Stimulated activated CD4-positive, alpha-beta T cell treated with anti-CD3 and anti-CD28 coated beads, Interleukin-1b, Interleukin-23, amount 100 ng/mL, for 1 hour (primary cell): ENCODE data around the gene NMT2.
A peak's percentile ranks its signal among the peaks of the same experiment; 100 is the strongest.

Source experiments
- DNase-seq, 2 donors: peaks; one replicate each; pipeline ENCODE4 v3.0.0-alpha.2; 2020; ENCODE audit warnings: low read depth in 2 of 2

The NMT2 gene

DNA sequence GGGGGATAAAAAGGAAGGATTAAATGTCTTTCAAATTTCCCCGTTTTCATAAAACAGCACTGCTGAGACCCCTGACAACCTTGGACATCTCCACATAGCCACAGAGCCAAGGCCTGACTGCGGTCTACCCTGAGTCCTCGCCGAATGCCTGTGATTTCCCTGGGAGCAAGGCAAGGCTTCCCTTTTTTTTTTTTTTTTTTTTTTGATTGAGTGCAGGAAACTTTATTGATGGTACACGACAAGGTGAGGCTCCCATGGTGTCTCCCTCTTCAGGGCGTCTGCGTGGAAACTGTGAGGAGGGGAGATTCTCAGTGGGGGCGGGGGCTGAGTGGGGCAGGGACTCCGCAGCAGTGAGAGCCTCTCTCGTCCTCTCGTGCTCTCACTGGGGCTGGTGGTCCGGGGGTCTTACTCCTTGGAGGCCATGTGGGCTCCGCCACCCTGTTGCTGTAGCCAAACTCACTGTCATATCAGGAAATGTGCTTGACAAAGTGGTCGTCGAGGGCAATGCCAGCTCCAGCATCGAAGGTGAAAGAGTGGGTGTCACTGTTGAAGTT lies 75.6 kb downstream of the NMT2 start:
- no peak for DNase-seq

DNA sequence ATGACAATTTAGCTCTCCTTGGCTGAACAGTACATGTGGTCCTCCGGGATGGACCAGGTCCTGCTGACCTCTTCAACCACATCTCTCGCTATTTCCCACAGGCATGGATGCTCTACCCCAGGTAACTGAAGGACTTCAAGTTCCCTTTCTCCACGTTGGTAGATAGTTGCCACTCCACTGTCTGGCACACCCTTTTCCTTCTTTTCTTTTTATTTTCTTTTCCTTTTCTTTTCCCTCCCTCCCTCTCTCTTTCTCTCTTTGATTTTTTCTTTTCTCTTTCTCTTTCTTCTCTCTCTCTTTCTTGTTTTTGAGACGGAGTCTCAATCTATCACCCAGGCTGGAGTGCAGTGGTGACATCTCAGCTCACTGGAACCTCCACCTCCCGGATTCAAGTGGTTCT lies 77.1 kb downstream of the NMT2 start:
- DNase-seq: no peak

DNA sequence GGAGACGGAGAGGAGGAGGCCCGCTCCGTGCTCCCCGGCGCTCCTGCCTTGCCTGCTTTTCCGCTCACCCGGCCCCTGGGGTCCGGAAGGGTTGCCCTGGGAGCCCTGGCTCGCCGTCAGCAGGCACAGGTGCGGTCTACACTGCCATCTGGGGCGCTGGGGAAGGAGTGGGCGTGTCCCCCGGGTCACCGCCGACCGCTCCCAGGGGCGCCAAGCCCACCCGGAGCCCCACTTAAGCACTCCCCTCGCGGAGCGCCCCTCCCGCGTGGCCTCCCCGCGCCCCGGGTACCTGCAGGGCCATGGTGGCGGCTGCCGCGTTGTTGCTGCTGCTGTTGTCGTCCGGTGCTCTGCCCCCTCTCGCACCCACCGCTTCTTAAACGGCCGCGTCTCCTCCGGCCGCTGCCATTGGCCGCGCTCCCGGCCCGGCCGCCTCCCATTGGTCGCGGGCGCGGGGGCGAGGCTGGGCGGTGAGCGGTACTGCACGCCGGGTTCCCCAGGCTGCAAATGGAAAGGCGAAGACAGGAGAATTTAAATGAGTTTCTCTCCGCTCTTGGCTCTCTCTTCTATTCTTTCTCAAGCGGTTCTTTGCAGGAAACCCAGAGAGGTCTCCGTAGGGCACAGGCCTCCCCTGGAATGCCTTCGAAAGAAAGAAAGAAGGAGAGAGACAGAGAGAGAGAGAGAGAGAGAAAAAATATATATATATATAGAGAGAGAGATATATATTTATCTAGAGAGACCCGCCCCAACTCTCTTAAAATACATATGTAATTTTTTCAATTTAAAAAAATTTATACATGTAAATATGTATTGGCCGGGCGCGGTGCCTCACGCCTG lies 79.8 kb downstream of the NMT2 start, which contains the start of gene ACBD7:
Gene ACBD7, minus strand, starts transcription at position 349 of the 834 bp plus-strand sequence. Its CDS starts 48 bp downstream, at position 301.
- DNase-seq: peak; percentile 33 to 60

DNA sequence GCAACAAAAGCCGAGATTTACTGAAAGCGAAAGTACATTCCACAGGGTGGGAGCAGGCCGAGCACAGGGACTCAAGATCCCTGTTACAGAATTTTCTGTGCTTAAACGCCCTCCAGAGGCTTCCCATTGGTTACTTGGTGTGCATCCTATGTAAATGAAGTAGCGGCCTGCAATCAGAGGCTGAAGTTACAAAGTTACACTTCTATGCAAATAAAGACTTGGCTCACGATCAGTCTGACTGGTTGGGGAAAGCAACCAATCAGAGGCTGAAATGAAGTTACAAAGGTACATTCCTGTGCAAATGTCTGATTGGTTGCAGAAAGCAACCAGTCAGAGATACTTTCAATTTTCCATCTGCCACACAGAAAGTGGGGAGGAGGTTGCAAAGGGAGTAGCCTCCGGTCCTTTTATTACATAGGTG lies 84.0 kb downstream of the NMT2 start:
- no peak for DNase-seq

DNA sequence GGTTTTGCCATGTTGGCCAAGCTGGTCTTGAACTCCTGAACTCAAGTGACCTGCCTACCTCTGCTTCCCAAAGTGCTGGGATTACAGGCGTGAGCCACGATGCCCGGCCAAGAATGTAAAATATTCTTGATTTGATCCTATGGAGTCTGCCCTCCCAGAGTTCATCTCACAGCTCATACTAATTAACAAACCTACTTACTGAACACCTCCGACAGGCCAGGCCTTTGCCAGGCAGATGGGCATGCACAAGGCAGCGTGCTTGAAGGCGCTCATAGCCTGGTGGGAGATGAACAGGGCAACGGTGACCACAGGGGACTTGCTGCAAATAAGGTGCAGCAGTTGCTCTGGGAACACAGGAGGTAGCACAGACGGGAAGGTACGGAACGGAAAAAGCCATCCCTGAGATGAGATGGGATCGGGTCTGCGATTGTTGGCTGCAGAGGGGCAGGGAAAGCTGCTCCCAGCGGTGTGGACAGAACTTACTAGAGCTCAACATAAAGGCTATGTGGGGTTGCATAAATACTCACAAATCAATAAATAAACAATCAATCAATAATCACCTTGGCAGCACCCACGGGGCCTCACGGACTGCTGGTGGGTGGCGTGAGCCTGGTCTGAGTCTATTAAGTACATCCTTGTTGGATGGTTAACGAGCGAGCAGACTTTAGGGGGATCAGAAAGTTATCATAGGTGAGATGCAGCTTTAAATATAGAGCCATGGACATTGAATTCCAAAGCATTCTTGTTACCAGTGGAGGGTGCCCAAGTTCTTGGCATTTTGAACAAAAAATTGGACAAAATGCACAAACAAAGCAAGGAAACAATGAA lies 84.6 kb downstream of the NMT2 start:
- DNase-seq: no peak

DNA sequence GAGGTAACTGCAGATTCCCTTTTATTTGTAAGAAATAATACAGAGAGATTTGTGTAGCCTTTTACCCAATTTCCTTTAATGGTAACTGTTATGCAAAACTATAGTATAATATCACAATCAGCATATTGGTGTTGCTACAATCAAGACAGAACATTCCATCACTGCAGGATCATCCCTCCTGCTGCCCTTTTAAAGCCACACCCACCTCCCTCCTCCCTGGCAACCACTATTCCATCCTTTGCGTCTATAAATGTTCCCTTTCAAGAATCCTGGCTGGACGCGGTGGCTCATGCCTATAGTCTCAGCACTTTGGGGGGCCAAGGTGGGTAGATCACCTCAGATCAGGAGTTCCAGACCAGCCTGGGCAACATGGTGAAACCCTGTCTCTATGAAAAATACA lies 93.1 kb downstream of the NMT2 start:
- no peak for DNase-seq

DNA sequence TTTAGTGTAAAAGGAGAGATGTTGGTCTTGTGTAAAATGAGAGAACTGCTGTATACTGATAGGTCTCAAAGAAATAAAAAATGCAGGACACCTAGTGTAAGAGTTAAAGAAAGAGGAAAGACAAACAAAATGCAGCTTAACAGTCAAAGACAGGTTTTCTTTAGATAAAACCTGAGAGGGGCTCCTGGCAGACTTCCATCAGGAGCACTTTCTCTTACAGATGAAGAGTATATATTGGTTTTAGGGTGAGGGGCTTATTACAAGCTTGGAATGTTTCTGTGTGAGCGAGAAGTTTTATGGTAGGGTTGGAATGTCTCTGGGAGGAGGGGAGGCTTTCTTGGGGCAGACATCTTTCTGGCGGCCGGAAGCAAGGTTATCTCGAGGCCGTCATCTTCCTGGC lies 96.1 kb downstream of the NMT2 start:
- no peak for DNase-seq

DNA sequence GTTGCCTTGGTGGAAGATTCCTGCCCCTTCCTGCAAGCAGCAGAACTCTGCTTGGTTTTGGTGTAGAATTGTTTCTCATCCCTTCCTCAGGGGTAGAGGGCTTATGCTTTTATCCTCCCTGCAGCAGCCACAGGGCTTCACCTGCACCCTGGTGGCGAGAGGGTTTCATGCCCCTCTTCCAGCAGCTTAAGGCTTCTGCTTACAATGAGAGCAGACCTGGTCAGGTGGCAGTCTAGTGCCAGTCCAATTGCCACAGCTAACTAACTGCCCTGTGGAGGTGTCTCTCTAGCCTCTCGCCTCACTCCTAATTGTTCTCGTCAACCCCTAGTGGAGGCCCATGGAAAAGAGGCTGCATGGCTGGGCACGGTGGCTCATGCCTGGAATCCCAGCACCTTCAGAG lies 99.3 kb downstream of the NMT2 start:
- no peak for DNase-seq

DNA sequence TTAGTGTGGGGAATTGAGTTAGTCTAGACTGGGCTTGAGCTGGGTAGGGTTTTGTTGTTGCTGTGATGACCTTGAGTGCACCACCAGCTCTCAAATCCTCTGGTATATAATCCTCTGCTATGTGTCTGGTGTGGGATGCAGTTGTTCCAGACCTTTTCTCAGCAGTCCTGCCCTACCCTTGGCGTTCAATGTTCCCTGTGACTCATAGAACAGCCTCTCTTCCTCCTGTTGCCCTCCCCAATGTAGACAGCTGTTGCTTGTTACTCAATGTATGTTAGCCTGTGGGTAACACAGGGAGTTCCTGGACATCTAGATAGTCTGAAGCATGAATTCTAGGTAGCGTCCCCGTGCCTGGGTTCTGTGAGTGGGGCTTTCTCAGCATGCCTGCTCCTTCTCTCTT lies 99.7 kb downstream of the NMT2 start:
- no peak for DNase-seq

DNA sequence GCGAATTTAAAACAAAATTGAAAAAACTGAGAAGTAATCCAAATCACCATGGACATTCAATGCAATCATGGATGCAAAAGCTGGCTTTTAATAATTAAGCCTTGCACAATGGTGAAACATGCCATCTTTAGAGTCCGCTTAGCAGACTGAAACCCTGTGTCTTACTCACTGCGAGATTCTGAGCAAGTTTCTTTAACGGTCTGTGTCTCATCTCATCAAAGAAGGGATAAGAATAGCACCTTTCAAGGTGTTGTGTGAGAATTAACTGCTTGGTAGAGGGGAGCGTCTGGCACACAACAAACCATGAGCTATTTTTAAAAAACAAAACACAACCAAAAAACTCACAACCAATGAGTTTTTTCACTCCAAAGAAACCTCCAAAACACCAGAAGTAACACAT lies 101.3 kb downstream of the NMT2 start:
- DNase-seq: no peak

DNA sequence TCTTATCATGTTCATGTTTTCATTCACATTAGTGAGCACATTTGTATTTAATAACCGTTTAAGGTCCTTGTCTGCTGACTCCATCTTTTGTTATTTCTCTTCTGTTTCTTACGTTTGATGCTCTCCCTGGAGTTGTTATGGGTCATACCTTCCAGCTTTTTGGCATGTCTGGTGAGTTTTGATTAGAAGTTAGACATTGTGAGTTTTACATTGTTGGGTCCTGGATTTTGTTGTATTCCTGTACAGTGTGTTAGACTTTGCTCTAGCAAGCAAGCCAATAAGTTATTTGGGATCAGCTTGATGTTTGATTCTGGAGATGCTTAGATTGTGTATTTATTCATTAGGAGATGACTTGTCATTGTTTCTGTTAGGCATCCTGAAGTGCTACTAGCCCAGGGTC lies 107.9 kb downstream of the NMT2 start:
- no peak for DNase-seq

DNA sequence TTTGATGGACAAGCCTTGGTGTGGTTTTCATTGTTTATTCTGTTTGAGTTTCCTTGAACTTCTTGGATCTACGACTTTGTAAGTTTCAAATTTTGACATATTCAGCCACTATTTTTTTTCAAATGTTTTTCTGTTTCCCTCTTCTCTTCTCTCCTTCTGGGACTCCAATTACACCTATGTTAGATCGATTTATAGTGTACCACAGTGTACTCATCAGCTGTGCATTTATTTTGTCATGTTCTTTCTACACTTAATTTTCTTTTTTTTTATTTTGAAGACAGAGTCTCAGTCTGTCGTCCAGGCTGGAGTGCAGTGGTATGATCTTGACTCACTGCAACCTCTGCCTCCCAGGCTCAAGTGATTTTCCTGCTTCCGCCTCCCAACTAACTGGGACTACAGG lies 108.6 kb downstream of the NMT2 start:
- no peak for DNase-seq

DNA sequence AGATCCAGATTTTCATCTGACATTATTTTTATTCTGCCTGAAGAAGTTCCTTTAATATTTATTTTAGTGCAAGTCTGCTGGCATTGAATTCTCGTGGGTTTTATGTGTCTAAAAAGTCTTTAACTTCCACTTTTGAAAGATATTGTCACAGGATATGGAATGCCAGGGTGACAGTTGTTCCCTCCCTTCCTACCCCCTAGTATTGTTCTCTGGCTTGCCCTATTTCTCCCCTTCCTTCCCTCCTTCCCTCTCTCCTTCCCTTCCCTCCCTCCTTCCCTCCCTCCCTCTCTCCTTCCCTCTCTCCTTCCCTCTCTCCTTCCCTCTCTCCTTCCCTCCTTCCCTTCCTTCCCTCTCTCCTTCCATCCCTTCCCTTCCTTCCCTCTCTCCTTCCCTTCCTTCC lies 109.8 kb downstream of the NMT2 start:
- DNase-seq: no peak
